ENCODE results near the gene PAX3. TPM values are rescaled to one million over a fixed set of nuclear protein-coding genes. Genes with fewer than 3 reads are reported as not detected.

PAX3 gene
- total and polyA plus RNA-seq, 2 experiments from 2014 or later = not detected

DNA sequence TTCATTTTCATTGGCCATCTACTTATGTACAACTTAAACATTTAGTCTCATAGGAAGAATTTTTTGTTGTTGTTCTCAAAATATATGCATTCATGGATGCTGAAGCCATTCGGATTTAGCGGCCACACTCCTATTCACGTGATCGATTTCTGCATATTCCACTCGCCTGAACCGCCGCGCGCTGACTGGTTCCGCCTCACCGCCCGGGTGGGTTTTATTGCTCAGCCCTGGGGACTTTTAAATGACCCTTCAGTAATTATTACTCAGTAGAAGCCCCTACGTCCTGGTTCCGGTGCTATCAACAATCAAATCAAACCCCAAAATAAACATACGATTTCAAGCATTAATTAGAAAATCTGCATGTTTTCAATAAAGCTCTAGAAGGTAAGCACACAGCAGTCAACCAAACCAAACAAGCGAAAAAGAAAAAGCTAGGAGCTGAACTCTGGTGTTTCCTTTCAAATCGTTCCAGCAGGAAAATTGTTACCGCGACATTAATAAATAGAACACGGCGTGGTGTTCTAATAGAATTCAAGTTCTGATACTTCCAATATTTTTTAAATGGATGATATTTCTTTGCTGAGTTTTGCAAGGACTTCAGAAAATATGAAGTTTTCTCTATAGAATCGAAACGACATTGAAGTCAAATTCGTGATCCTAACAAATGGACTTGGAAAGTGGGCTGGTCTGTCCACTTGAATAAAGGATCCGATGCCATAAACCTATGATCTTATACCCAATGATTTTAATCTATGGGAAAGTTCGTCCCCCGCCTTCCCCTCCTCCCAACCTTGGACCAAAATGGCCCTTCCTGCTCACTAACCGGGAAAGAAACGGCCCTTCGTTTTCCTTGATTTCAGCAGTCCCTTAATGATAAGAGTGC, 9.3 kb downstream of the PAX3 start:
- peaks cover 76% of the 10 kb centered on the region for H3K27me3 ChIP-seq (replicated peaks; ENCODE audit: insufficient read depth)
- H3K27ac ChIP-seq = no peak overlapping the region
- no peak overlapping the region for H3K4me3 ChIP-seq
- TF ChIP-seq EZH2phosphoT487 (IDR thresholded peaks at IDR 0.05; ENCODE audit: insufficient read depth, low read depth) (no peak), EZH2 (IDR thresholded peaks at IDR 0.05; ENCODE audit: insufficient read depth, poor library complexity, severe bottlenecking) (no peak)
- no peaks in the 10 kb centered on the region for H3K4me1 ChIP-seq (ENCODE audit: insufficient read depth)
- in situ Hi-C loops (cut with MboI) = no loop called here
- H2AFZ ChIP-seq = no peak overlapping the region
- H3K4me2 ChIP-seq (ENCODE audit: unreplicated experiment) = no peak overlapping the region
- WGBS, 2 experiments (ENCODE audit: low coverage in 1 of 2, low lambda C conversion rate in 2 of 2, missing lambda C conversion rate in 2 of 2) = 29 to 30% methylated on average over 30 of the region's 30 CpGs
- H3K9me3 ChIP-seq (ENCODE audit: low read depth) = no peaks in the 10 kb centered on the region
- no peaks in the 10 kb centered on the region for H3F3A ChIP-seq (ENCODE audit: insufficient read depth)
- H3K9me2 ChIP-seq (ENCODE audit: insufficient read depth) = no peaks in the 10 kb centered on the region
- H4K20me1 ChIP-seq (ENCODE audit: insufficient read depth) = no peaks in the 10 kb centered on the region
- no peak for DNase-seq
- H3K36me3 ChIP-seq (ENCODE audit: low read depth) = no peaks in the 10 kb centered on the region
- no peaks in the 10 kb centered on the region for H3K79me2 ChIP-seq (ENCODE audit: insufficient read depth)
- H3K9ac ChIP-seq = no peak overlapping the region

DNA sequence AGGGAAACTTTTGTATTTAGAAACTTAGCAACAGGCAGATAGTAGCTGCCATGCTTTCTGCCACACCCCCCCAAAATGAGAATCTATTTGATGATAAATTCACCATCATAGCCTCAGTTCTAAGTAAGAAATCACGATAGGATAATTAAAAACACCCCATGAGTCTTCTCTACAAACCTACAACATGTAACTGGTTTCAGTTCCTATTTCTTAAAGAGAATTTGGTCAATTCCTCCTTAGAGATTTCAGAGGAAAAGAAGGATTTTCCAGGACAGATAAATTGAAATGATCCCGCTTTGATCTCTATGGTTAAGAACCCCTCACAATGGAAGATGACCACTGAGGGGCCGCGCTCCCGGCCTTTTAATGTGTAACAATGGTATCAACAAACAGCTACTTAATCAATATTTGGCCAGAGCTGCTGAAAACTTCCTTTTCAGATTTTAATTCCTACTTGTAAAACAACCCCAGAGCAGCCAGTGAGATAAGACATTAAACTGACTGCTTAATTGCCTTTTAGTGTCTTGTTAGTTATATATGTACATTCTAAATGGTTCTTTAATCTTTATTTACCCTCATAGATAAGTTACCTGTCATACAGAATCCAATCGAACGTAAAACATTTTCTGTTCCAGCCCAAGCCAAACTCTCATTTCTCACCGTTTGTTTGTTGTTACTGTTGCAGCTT, 10.1 kb downstream of the PAX3 start:
- Histone ChIP-seq H3K27me3 (replicated peaks; ENCODE audit: insufficient read depth) (peaks cover 69% of the 10 kb centered on the region), H3K4me1 (ENCODE audit: insufficient read depth) (no peaks in the 10 kb centered on the region), H3K79me2 (ENCODE audit: insufficient read depth) (no peaks in the 10 kb centered on the region), H2AFZ (no peak overlapping the region), H3K9me3 (ENCODE audit: low read depth) (no peaks in the 10 kb centered on the region), H3K9ac (no peak overlapping the region), H3K4me2 (ENCODE audit: unreplicated experiment) (no peak overlapping the region), H3K4me3 (no peak overlapping the region), H3K36me3 (ENCODE audit: low read depth) (no peaks in the 10 kb centered on the region), H3K27ac (no peak overlapping the region), H4K20me1 (ENCODE audit: insufficient read depth) (no peaks in the 10 kb centered on the region), H3F3A (ENCODE audit: insufficient read depth) (no peaks in the 10 kb centered on the region), H3K9me2 (ENCODE audit: insufficient read depth) (no peaks in the 10 kb centered on the region)
- WGBS, 2 experiments (ENCODE audit: low coverage in 1 of 2, low lambda C conversion rate in 2 of 2, missing lambda C conversion rate in 2 of 2) = 18 to 19% methylated on average over 8 of the region's 8 CpGs
- no peak for DNase-seq
- in situ Hi-C loops (cut with MboI) = no loop called here
- TF ChIP-seq EZH2phosphoT487 (IDR thresholded peaks at IDR 0.05; ENCODE audit: insufficient read depth, low read depth) (no peak), EZH2 (IDR thresholded peaks at IDR 0.05; ENCODE audit: insufficient read depth, poor library complexity, severe bottlenecking) (no peak)

DNA sequence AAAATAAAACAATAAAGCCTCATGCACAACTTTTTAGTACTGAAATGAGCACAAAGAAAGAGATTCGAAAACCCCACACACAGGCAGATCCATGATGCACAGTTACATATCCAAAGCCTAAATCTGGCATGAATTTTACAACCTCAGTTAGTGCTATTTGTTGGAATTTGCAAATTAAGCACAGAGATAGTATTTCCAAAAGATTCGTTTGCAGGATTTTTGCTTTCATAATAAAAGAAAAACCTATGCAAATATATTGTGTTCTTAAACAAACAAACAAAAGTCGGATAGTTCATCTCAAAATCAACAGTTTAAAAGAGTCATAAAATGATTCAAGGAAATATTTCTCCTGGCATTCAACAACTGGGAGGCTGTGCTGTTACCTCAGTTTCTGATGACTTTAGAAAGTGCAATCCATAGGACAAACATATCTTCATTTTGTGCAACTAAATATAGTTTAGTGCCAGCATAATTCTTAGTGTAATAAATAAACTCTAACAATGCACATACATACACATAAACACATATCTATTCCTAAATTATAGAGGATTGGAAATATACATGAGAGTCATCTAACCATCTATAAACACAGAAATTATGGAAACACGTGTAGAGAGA, 10.8 kb downstream of the PAX3 start:
- Histone ChIP-seq H3K4me2 (ENCODE audit: unreplicated experiment) (no peak overlapping the region), H3K27ac (no peak overlapping the region), H3K27me3 (replicated peaks; ENCODE audit: insufficient read depth) (peaks cover 61% of the 10 kb centered on the region), H3K4me1 (ENCODE audit: insufficient read depth) (no peaks in the 10 kb centered on the region), H3K9me2 (ENCODE audit: insufficient read depth) (no peaks in the 10 kb centered on the region), H3K79me2 (ENCODE audit: insufficient read depth) (no peaks in the 10 kb centered on the region), H4K20me1 (ENCODE audit: insufficient read depth) (no peaks in the 10 kb centered on the region), H2AFZ (no peak overlapping the region), H3K9ac (no peak overlapping the region), H3K9me3 (ENCODE audit: low read depth) (no peaks in the 10 kb centered on the region), H3F3A (ENCODE audit: insufficient read depth) (no peaks in the 10 kb centered on the region), H3K36me3 (ENCODE audit: low read depth) (no peaks in the 10 kb centered on the region), H3K4me3 (no peak overlapping the region)
- in situ Hi-C loops (cut with MboI) = no loop called here
- TF ChIP-seq EZH2phosphoT487 (IDR thresholded peaks at IDR 0.05; ENCODE audit: insufficient read depth, low read depth) = no peak
- no peak for TF ChIP-seq EZH2 (IDR thresholded peaks at IDR 0.05; ENCODE audit: insufficient read depth, poor library complexity, severe bottlenecking)
- DNase-seq = no peak
- WGBS, 2 experiments (ENCODE audit: low coverage in 1 of 2, low lambda C conversion rate in 2 of 2, missing lambda C conversion rate in 2 of 2) = 18 to 24% methylated on average over 4 of the region's 4 CpGs

DNA sequence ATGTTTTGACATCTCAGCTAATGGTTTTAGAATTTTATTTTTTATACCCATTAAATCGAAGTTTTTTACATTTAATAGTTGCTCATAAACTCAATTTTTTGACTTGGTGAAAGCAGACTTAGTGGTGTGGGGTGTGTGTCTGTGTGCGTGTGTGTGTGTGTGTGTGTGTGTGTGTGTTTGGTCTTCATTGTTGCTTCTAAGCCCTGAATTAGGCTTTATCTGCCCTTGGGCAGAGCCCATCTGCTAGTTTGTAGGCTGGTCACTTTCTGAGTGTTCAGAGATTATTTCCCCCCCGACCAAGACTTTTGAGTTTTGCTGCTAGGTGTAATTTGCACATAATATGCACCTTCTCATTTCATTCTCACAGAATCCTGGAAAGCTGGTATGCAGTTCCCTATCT, 14.3 kb downstream of the PAX3 start:
- no peak for DNase-seq
- Histone ChIP-seq H3K9me3 (ENCODE audit: low read depth) (no peaks in the 10 kb centered on the region), H3K9me2 (ENCODE audit: insufficient read depth) (no peaks in the 10 kb centered on the region), H3K79me2 (ENCODE audit: insufficient read depth) (no peaks in the 10 kb centered on the region), H3K4me3 (no peak overlapping the region), H3F3A (ENCODE audit: insufficient read depth) (no peaks in the 10 kb centered on the region), H3K4me1 (ENCODE audit: insufficient read depth) (no peaks in the 10 kb centered on the region), H3K4me2 (ENCODE audit: unreplicated experiment) (no peak overlapping the region), H3K27me3 (replicated peaks; ENCODE audit: insufficient read depth) (peaks cover 26% of the 10 kb centered on the region), H4K20me1 (ENCODE audit: insufficient read depth) (no peaks in the 10 kb centered on the region), H2AFZ (no peak overlapping the region), H3K36me3 (ENCODE audit: low read depth) (no peaks in the 10 kb centered on the region), H3K9ac (no peak overlapping the region), H3K27ac (no peak overlapping the region)
- in situ Hi-C loops (cut with MboI) = no loop called here
- TF ChIP-seq EZH2phosphoT487 (IDR thresholded peaks at IDR 0.05; ENCODE audit: insufficient read depth, low read depth) = no peak
- no peak for TF ChIP-seq EZH2 (IDR thresholded peaks at IDR 0.05; ENCODE audit: insufficient read depth, poor library complexity, severe bottlenecking)
- 8 to 9% methylated on average over 3 of the region's 3 CpGs for WGBS, 2 experiments (ENCODE audit: low coverage in 1 of 2, low lambda C conversion rate in 2 of 2, missing lambda C conversion rate in 2 of 2)
